Left lobe of liver (tissue), 2 donors: ENCODE measurements around the gene SLC13A3. TPM values are rescaled to one million over a fixed set of nuclear protein-coding genes. Genes with fewer than 3 reads are reported as not detected.

Experiments
- ATAC-seq: fragments of 200-7000 bp; cut with Tn5 transposase; one replicate; pipeline ENCODE4 v1.9.1; 2020; ENCODE audit warnings: mild to moderate bottlenecking, moderate library complexity
- DNase-seq: peaks from one replicate; pipeline ENCODE4 v3.0.0-alpha.2; 2020; ENCODE audit warnings: low spot score
- total RNA-seq: library from RNA; stranded (reverse); gene quantifications from one replicate; pipeline ENCODE4 v1.2.1, GENCODE V29; 2021
- donor health status: DM: no; HTN: no; CAD: no; lungs with moderate emphysema.
- donor health status: DM: no; HTN: yes; CAD: no.

The SLC13A3 gene
- 7.1 TPM for total RNA-seq

- ATAC-seq (peak; percentile 91), DNase-seq (no peak)
These were observed at the start of gene SLC13A3 for GRCh38 chr20:46651091-46651962. TSS of gene SLC13A3 (minus strand) at chr20:46651459. CDS start at chr20:46651421, 38 bp downstream.

GRCh38 chr20:46701057-46701456 is 49.8 kb upstream of the SLC13A3 start:
- no peak for DNase-seq
- ATAC-seq: no peak

GRCh38 chr20:46700481-46700880 is 49.2 kb upstream of the SLC13A3 start:
- no peak for ATAC-seq
- DNase-seq: no peak

GRCh38 chr20:46699651-46700359 is 48.5 kb upstream of the SLC13A3 start:
- DNase-seq (no peak), ATAC-seq (peak; percentile 66)

GRCh38 chr20:46698788-46699187 is 47.5 kb upstream of the SLC13A3 start:
- DNase-seq (no peak), ATAC-seq (no peak)

GRCh38 chr20:46696791-46697279 is 45.6 kb upstream of the SLC13A3 start:
- ATAC-seq: no peak
- DNase-seq: no peak

GRCh38 chr20:46695892-46696291 is 44.6 kb upstream of the SLC13A3 start:
- no peak for DNase-seq
- no peak for ATAC-seq

GRCh38 chr20:46694484-46694883 is 43.2 kb upstream of the SLC13A3 start:
- DNase-seq (no peak), ATAC-seq (peak; percentile 70)

GRCh38 chr20:46691196-46691595 is 39.9 kb upstream of the SLC13A3 start:
- ATAC-seq: no peak
- DNase-seq: no peak

GRCh38 chr20:46690219-46691106 is 39.2 kb upstream of the SLC13A3 start:
- DNase-seq (peak; percentile 16), ATAC-seq (no peak)

- no peak for ATAC-seq
- DNase-seq: no peak
These were observed 38.5 kb upstream of the SLC13A3 start for GRCh38 chr20:46689754-46690085.

- peak; percentile 96 for DNase-seq
- peak; percentile 96 for ATAC-seq
These were observed 38.0 kb upstream of the SLC13A3 start, which contains the start of gene TP53RK for GRCh38 chr20:46689082-46689753. TSS of gene TP53RK (minus strand) at chr20:46689444. CDS start at chr20:46689414, 30 bp downstream.

GRCh38 chr20:46688151-46689081 is 37.2 kb upstream of the SLC13A3 start:
- DNase-seq (peak; percentile 28), ATAC-seq (no peak)

- ATAC-seq (peak; percentile 75), DNase-seq (no peak)
These were observed 32.9 kb upstream of the SLC13A3 start for GRCh38 chr20:46683939-46684750.

- DNase-seq (no peak), ATAC-seq (no peak)
These were observed 32.3 kb upstream of the SLC13A3 start for GRCh38 chr20:46683668-46683938.

GRCh38 chr20:46683011-46683667 is 31.9 kb upstream of the SLC13A3 start:
- ATAC-seq: no peak
- DNase-seq: no peak

- ATAC-seq: no peak
- no peak for DNase-seq
These were observed 31.0 kb upstream of the SLC13A3 start for GRCh38 chr20:46682063-46682821.
